Liver (tissue), 9 donors: Measurements from ENCODE around the gene SF3B3. TPM values are rescaled to one million over a fixed set of nuclear protein-coding genes. Genes with fewer than 3 reads are reported as not detected.

ENCODE experiments used
- DNase-seq: peaks from one replicate; pipeline ENCODE4 v3.0.0-alpha.2; 2017; ENCODE audit warnings: low spot score
- H3K27ac ChIP-seq, 2 donors: one replicate each; pipeline ENCODE4 v1.7.0; 2013; ENCODE audit warnings: inconsistent platforms in 2 of 2, low read length in 2 of 2, control low read depth in 1 of 2, low read depth in 1 of 2, mild to moderate bottlenecking in 1 of 2
- H3K27me3 ChIP-seq, 4 donors: one replicate each; pipeline versions ENCODE4 v1.6.1 to v1.7.0; 2013; ENCODE audit warnings: low read length in 3 of 4, inconsistent platforms in 1 of 4, mild to moderate bottlenecking in 1 of 4, moderate library complexity in 1 of 4; ENCODE audit not compliant: control insufficient read depth in 4 of 4, insufficient read depth in 4 of 4
- H3K36me3 ChIP-seq, 4 donors: one replicate each; pipeline versions ENCODE4 v1.6.1 to v1.7.0; 2013; ENCODE audit warnings: low read length in 3 of 4, mild to moderate bottlenecking in 3 of 4, low read depth in 1 of 4, moderate library complexity in 1 of 4; ENCODE audit not compliant: control insufficient read depth in 4 of 4, insufficient read depth in 3 of 4
- H3K4me1 ChIP-seq, 4 donors: one replicate each; pipeline versions ENCODE4 v1.6.1 to v1.7.0; 2013; ENCODE audit warnings: low read length in 3 of 4, mild to moderate bottlenecking in 3 of 4, moderate library complexity in 1 of 4; ENCODE audit not compliant: control insufficient read depth in 4 of 4, insufficient read depth in 4 of 4
- H3K4me3 ChIP-seq, 3 donors: one replicate each; pipeline versions ENCODE4 v1.6.1 to v1.7.0; 2013; ENCODE audit warnings: low read length in 3 of 3, control low read depth in 1 of 3, low read depth in 1 of 3, mild to moderate bottlenecking in 1 of 3
- H3K9ac ChIP-seq, 2 donors: one replicate each; pipeline ENCODE4 v1.7.0; 2013; ENCODE audit warnings: low read length in 2 of 2, mild to moderate bottlenecking in 2 of 2, moderate library complexity in 2 of 2, control low read depth in 1 of 2, low read depth in 1 of 2
- H3K9me3 ChIP-seq, 4 donors: one replicate each; pipeline versions ENCODE4 v1.6.1 to v1.7.0; 2013; ENCODE audit warnings: low read length in 3 of 4; ENCODE audit not compliant: control insufficient read depth in 4 of 4
- ATF3 ChIP-seq: IDR thresholded peaks from 2 replicates; pipeline ENCODE4 v1.6.1; 2016; ENCODE audit warnings: antibody characterized with exemption
- EGR1 ChIP-seq, 2 donors: IDR thresholded peaks; 2 replicates each; pipeline ENCODE4 v1.6.1; 2016 to 2018; ENCODE audit warnings: antibody characterized with exemption in 2 of 2, low read depth in 2 of 2
- GABPA ChIP-seq, 2 donors: IDR thresholded peaks in 1 of 2; conservative IDR thresholded peaks in 1 of 2; 2 replicates each; pipeline ENCODE4 v1.6.1; 2016; ENCODE audit warnings: antibody characterized with exemption in 2 of 2, mild to moderate bottlenecking in 1 of 2, moderate library complexity in 1 of 2
- HNF4G ChIP-seq: IDR thresholded peaks from 2 replicates; pipeline ENCODE4 v1.6.1; 2016; ENCODE audit warnings: antibody characterized with exemption
- JUND ChIP-seq, 2 donors: IDR thresholded peaks; 2 replicates each; pipeline ENCODE4 v1.6.1; 2016; ENCODE audit warnings: antibody characterized with exemption in 2 of 2
- MAX ChIP-seq: IDR thresholded peaks from 2 replicates; pipeline ENCODE4 v1.6.1; 2016; ENCODE audit warnings: antibody characterized with exemption
- NR2F2 ChIP-seq: IDR thresholded peaks from 2 replicates; pipeline ENCODE4 v1.6.1; 2016; ENCODE audit warnings: antibody characterized with exemption
- RAD21 ChIP-seq, 2 donors: IDR thresholded peaks; 2 replicates each; pipeline ENCODE4 v1.6.1; 2016; ENCODE audit warnings: antibody characterized with exemption in 2 of 2, mild to moderate bottlenecking in 2 of 2
- RXRA ChIP-seq, 2 donors: IDR thresholded peaks; 2 replicates each; pipeline ENCODE4 v1.6.1; 2017 to 2018; ENCODE audit warnings: antibody characterized with exemption in 2 of 2, mild to moderate bottlenecking in 1 of 2
- SP1 ChIP-seq: IDR thresholded peaks from 2 replicates; pipeline ENCODE4 v1.6.1; 2018; ENCODE audit warnings: antibody characterized with exemption, mild to moderate bottlenecking
- TAF1 ChIP-seq: conservative IDR thresholded peaks from 2 replicates; pipeline ENCODE4 v1.6.1; 2016; ENCODE audit warnings: antibody characterized with exemption, mild to moderate bottlenecking
- YY1 ChIP-seq: IDR thresholded peaks from 2 replicates; pipeline ENCODE4 v1.6.1; 2016; ENCODE audit warnings: antibody characterized with exemption, mild to moderate bottlenecking
- ZBTB33 ChIP-seq: IDR thresholded peaks from 2 replicates; pipeline ENCODE4 v1.6.1; 2016; ENCODE audit warnings: antibody characterized with exemption
- WGBS: extraction: QIAGEN DNeasy Blood & Tissue Kit; methylation state at CpG from one replicate; pipeline ENCODE4 v1.1.7; 2013; 5-methylcytosine and 5-hydroxymethylcytosine counted together
- polyA plus RNA-seq, 2 donors: library from polyadenylated mRNA; stranded (reverse) in 1 of 2; unstranded in 1 of 2; fragments of 200-250 nt in 1 of 2; fragments of >200 nt in 1 of 2; fragmentation: Nextera tagmentation in 1 of 2; extraction: Ambion mirVana in 1 of 2; gene quantifications; one replicate each; pipeline versions ENCODE4 v1.2.1 to v1.2.3, GENCODE V29; 2013 to 2015
- total RNA-seq, 2 donors: library from RNA; depleted of rRNA; stranded (reverse); fragments of >200 nt; gene quantifications; one replicate each; pipeline ENCODE4 v1.2.3, GENCODE V29; 2014
- TF ChIP-seq, protein P1 (sequence below): IDR thresholded peaks from 2 replicates; pipeline ENCODE4 v1.6.1; 2016; ENCODE audit warnings: antibody characterized with exemption, mild to moderate bottlenecking
- TF ChIP-seq, protein P2 (sequence below): fragments of 150-350 bp; IDR thresholded peaks from 2 replicates; pipeline ENCODE4 v1.5.1; 2017; ENCODE audit warnings: improper control_type of control experiment, low read depth, low read length; ENCODE audit not compliant: missing input control
- donor health status: healthy.
- donor health status: healthy.
- donor health status: healthy.
- donor health status: healthy.
- donor health status: healthy.

The SF3B3 gene
- total and polyA plus RNA-seq, 4 donors, result 38.9 to 77.8 (median 53.2) TPM

- no peak for DNase-seq
- no peak overlapping the region for H3K4me3 ChIP-seq
- H3K27ac ChIP-seq, result no peak overlapping the region
- H3K27me3 ChIP-seq, result no peaks in the 10 kb centered on the region
- peaks cover 1 to 28% (median 15%) of the 10 kb centered on the region in 4 donors for H3K4me1 ChIP-seq
- 83% methylated on average over 8 of the region's 8 CpGs for WGBS
- no peaks in the 10 kb centered on the region for H3K9me3 ChIP-seq
- TF ChIP-seq SP1 (no peak), GABPA (IDR thresholded peaks at IDR 0.05 in 1 of 2, conservative IDR thresholded peaks at IDR 0.05 in 1 of 2) (no peak), HNF4G (no peak), MAX (no peak), RXRA (IDR thresholded peaks at IDR 0.05) (no peak), TAF1 (no peak), EGR1 (IDR thresholded peaks at IDR 0.05; ENCODE audit: low read depth in 2 of 2) (no peak), RAD21 (IDR thresholded peaks at IDR 0.05) (no peak), ZBTB33 (no peak), NR2F2 (no peak)
- TF ChIP-seq, protein P1, sequence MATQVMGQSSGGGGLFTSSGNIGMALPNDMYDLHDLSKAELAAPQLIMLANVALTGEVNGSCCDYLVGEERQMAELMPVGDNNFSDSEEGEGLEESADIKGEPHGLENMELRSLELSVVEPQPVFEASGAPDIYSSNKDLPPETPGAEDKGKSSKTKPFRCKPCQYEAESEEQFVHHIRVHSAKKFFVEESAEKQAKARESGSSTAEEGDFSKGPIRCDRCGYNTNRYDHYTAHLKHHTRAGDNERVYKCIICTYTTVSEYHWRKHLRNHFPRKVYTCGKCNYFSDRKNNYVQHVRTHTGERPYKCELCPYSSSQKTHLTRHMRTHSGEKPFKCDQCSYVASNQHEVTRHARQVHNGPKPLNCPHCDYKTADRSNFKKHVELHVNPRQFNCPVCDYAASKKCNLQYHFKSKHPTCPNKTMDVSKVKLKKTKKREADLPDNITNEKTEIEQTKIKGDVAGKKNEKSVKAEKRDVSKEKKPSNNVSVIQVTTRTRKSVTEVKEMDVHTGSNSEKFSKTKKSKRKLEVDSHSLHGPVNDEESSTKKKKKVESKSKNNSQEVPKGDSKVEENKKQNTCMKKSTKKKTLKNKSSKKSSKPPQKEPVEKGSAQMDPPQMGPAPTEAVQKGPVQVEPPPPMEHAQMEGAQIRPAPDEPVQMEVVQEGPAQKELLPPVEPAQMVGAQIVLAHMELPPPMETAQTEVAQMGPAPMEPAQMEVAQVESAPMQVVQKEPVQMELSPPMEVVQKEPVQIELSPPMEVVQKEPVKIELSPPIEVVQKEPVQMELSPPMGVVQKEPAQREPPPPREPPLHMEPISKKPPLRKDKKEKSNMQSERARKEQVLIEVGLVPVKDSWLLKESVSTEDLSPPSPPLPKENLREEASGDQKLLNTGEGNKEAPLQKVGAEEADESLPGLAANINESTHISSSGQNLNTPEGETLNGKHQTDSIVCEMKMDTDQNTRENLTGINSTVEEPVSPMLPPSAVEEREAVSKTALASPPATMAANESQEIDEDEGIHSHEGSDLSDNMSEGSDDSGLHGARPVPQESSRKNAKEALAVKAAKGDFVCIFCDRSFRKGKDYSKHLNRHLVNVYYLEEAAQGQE, result no peak
- TF ChIP-seq, protein P2, sequence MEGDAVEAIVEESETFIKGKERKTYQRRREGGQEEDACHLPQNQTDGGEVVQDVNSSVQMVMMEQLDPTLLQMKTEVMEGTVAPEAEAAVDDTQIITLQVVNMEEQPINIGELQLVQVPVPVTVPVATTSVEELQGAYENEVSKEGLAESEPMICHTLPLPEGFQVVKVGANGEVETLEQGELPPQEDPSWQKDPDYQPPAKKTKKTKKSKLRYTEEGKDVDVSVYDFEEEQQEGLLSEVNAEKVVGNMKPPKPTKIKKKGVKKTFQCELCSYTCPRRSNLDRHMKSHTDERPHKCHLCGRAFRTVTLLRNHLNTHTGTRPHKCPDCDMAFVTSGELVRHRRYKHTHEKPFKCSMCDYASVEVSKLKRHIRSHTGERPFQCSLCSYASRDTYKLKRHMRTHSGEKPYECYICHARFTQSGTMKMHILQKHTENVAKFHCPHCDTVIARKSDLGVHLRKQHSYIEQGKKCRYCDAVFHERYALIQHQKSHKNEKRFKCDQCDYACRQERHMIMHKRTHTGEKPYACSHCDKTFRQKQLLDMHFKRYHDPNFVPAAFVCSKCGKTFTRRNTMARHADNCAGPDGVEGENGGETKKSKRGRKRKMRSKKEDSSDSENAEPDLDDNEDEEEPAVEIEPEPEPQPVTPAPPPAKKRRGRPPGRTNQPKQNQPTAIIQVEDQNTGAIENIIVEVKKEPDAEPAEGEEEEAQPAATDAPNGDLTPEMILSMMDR, result no peak
- H3K9ac ChIP-seq, result no peak overlapping the region
- peaks cover 12 to 32% (median 30%) of the 10 kb centered on the region in 4 donors for H3K36me3 ChIP-seq
These were observed 3.8 kb downstream of the SF3B3 start for GRCh38 chr16:70527315-70527996.

DNA sequence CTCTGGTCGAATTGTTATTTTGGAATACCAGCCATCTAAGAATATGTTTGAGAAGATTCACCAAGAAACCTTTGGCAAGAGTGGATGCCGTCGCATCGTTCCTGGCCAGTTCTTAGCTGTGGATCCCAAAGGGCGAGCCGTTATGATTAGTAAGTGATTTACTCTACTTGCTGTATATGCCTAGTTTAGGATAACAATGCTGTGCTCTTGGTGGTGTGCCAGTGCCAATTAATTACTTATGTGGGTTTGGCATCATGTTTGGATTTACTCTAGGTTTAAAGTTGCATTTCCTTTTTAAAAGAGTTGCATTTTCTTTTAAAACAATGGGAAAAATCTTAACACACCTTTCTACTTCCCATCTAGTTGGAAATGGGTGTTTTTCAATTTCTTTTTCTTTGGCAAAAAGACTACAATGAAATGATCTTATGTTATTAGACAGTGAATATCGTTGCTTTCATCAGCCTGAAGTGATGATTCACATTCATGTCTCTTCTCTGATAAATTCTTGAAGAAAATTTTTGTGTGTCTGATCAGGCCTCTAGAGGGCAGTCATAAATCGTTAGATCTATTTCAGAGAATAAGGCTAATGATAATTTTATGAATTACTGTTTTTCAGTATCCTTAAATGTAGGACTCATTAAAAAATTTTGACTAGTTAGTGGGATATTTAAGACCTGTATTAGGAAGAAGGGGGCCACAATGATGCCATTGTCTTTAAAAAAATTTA is 5.6 kb downstream of the SF3B3 start:
- H3K4me3 ChIP-seq, result no peak overlapping the region
- no peak overlapping the region for H3K27ac ChIP-seq
- H3K27me3 ChIP-seq, result no peaks in the 10 kb centered on the region
- no peaks in the 10 kb centered on the region for H3K9me3 ChIP-seq
- no peak overlapping the region for H3K9ac ChIP-seq
- WGBS, result 81% methylated on average over 8 of the region's 8 CpGs
- H3K4me1 ChIP-seq, result peaks cover 1 to 22% (median 9%) of the 10 kb centered on the region in 4 donors
- no peak for DNase-seq
- peaks cover 14 to 49% (median 46%) of the 10 kb centered on the region in 4 donors for H3K36me3 ChIP-seq
- TF ChIP-seq YY1 (no peak), NR2F2 (no peak), RXRA (IDR thresholded peaks at IDR 0.05) (no peak), TAF1 (no peak), GABPA (IDR thresholded peaks at IDR 0.05 in 1 of 2, conservative IDR thresholded peaks at IDR 0.05 in 1 of 2) (no peak), MAX (no peak), JUND (IDR thresholded peaks at IDR 0.05) (no peak), SP1 (no peak), ZBTB33 (no peak), ATF3 (no peak)
- TF ChIP-seq, protein P2, result peak; percentile 39
